Ishikawa (cell line): ENCODE measurements around the gene EPB42.

ENCODE experiments used
- CEBPB ChIP-seq: IDR thresholded peaks from 2 replicates; pipeline ENCODE4 v1.6.1; 2012
- CREB1 ChIP-seq: IDR thresholded peaks from 2 replicates; pipeline ENCODE4 v1.6.1; 2012; ENCODE audit warnings: low read depth
- EGR1 ChIP-seq: IDR thresholded peaks from 2 replicates; pipeline ENCODE4 v1.6.1; 2012
- EP300 ChIP-seq: IDR thresholded peaks from 2 replicates; pipeline ENCODE4 v1.6.1; 2012; ENCODE audit warnings: borderline replicate concordance
- FOXM1 ChIP-seq: IDR thresholded peaks from 2 replicates; pipeline ENCODE4 v1.6.1; 2012; ENCODE audit warnings: low read depth, borderline replicate concordance
- MAX ChIP-seq: IDR thresholded peaks from 2 replicates; pipeline ENCODE4 v1.6.1; 2012
- NFIC ChIP-seq: IDR thresholded peaks from 2 replicates; pipeline ENCODE4 v1.6.1; 2012
- RAD21 ChIP-seq: IDR thresholded peaks from 2 replicates; pipeline ENCODE4 v1.6.1; 2012; ENCODE audit warnings: low read depth
- REST ChIP-seq: IDR thresholded peaks from 2 replicates; pipeline ENCODE4 v1.6.1; 2012; ENCODE audit warnings: low read depth, mild to moderate bottlenecking
- TAF1 ChIP-seq: IDR thresholded peaks from 2 replicates; pipeline ENCODE4 v1.6.1; 2012; ENCODE audit warnings: low read depth, mild to moderate bottlenecking
- TCF12 ChIP-seq: IDR thresholded peaks from 2 replicates; pipeline ENCODE4 v1.6.1; 2012; ENCODE audit warnings: low read depth
- TEAD4 ChIP-seq: IDR thresholded peaks from 2 replicates; pipeline ENCODE4 v1.6.1; 2012
- USF1 ChIP-seq: IDR thresholded peaks from 2 replicates; pipeline ENCODE4 v1.6.1; 2012
- YY1 ChIP-seq: IDR thresholded peaks from 2 replicates; pipeline ENCODE4 v1.6.1; 2012; ENCODE audit warnings: low read depth
- ZBTB7A ChIP-seq: IDR thresholded peaks from 2 replicates; pipeline ENCODE4 v1.6.1; 2012; ENCODE audit warnings: low read depth

The EPB42 gene

GRCh38 chr15:43251185-43251870 lies 30.5 kb upstream of the EPB42 start:
- TF ChIP-seq ZBTB7A, result no peak
- TF ChIP-seq RAD21, result no peak
- no peak for TF ChIP-seq CEBPB
- no peak for TF ChIP-seq REST
- no peak for TF ChIP-seq EGR1
- no peak for TF ChIP-seq FOXM1
- no peak for TF ChIP-seq TCF12
- no peak for TF ChIP-seq TEAD4
- TF ChIP-seq YY1, result no peak
- TF ChIP-seq USF1, result no peak
- TF ChIP-seq CREB1, result no peak
- no peak for TF ChIP-seq MAX
- TF ChIP-seq TAF1, result no peak
- no peak for TF ChIP-seq NFIC
- no peak for TF ChIP-seq EP300

- TF ChIP-seq YY1 (no peak), ZBTB7A (no peak), FOXM1 (no peak), TAF1 (no peak)
Measured at GRCh38 chr15:43250785-43251184, 30.0 kb upstream of the EPB42 start.

- TF ChIP-seq TCF12, result no peak
- TF ChIP-seq FOXM1, result no peak
- TF ChIP-seq EGR1, result no peak
Measured at GRCh38 chr15:43249699-43250203, 28.9 kb upstream of the EPB42 start.

- TF ChIP-seq TAF1 (no peak), TCF12 (no peak), EP300 (no peak), CREB1 (no peak), NFIC (no peak), FOXM1 (no peak), MAX (no peak), EGR1 (no peak), USF1 (no peak), ZBTB7A (no peak), RAD21 (no peak), REST (no peak), YY1 (no peak), CEBPB (no peak), TEAD4 (no peak)
Measured at GRCh38 chr15:43249236-43249635, 28.4 kb upstream of the EPB42 start.

GRCh38 chr15:43246261-43246774 lies 25.5 kb upstream of the EPB42 start:
- TF ChIP-seq TCF12, result no peak
- no peak for TF ChIP-seq CEBPB
- no peak for TF ChIP-seq MAX
- TF ChIP-seq TAF1, result no peak
- TF ChIP-seq YY1, result no peak
- no peak for TF ChIP-seq TEAD4
- TF ChIP-seq REST, result no peak
- TF ChIP-seq USF1, result no peak
- TF ChIP-seq EP300, result no peak
